Calu3 (cell line): Measurements from ENCODE around the gene PCDHB1. TPM values are rescaled to one million over a fixed set of nuclear protein-coding genes. Genes with fewer than 3 reads are reported as not detected.

Source experiments
- BruUV-seq: library from RNA; stranded (reverse); fragments of 400-500 nt; replicated peaks from 2 replicates; lab custom pipeline; 2021; lab: Mats Ljungman, UMichigan
- CTCF ChIA-PET: fragments of 300-600 bp; sonication (Branson Sonifier 250); formaldehyde crosslinking; loops from one replicate; lab custom pipeline; 2022; ENCODE audit warnings: antibody characterized with exemption; lab: Charles Lee
- DNase-seq: peaks from one replicate; pipeline ENCODE4 v3.0.0; 2022
- H3K27ac Mint-ChIP-seq: one replicate; pipeline ENCODE4 v1.8.0; 2022; ENCODE audit warnings: mixed read lengths; ENCODE audit not compliant: unreplicated experiment
- H3K27me3 Mint-ChIP-seq: one replicate; pipeline ENCODE4 v1.8.0; 2022; ENCODE audit warnings: mixed read lengths; ENCODE audit not compliant: unreplicated experiment
- H3K36me3 Mint-ChIP-seq: one replicate; pipeline ENCODE4 v1.8.0; 2022; ENCODE audit warnings: mild to moderate bottlenecking, moderate library complexity, mixed read lengths; ENCODE audit not compliant: insufficient read depth, unreplicated experiment
- H3K4me1 Mint-ChIP-seq: one replicate; pipeline ENCODE4 v1.8.0; 2022; ENCODE audit warnings: mild to moderate bottlenecking, low read depth, mixed read lengths; ENCODE audit not compliant: unreplicated experiment
- H3K4me3 Mint-ChIP-seq: one replicate; pipeline ENCODE4 v1.8.0; 2022; ENCODE audit warnings: mild to moderate bottlenecking, low read depth, moderate library complexity, mixed read lengths; ENCODE audit not compliant: unreplicated experiment
- H3K9me3 Mint-ChIP-seq: one replicate; pipeline ENCODE4 v1.8.0; 2022; ENCODE audit warnings: low read depth, mixed read lengths; ENCODE audit not compliant: unreplicated experiment
- CTCF ChIP-seq: fragments of 200-600 bp; IDR thresholded peaks from one replicate; pipeline ENCODE4 v1.8.0; 2022; ENCODE audit warnings: antibody characterized with exemption; ENCODE audit not compliant: unreplicated experiment
- intact Hi-C: fragments of 100-400 bp; cut with micrococcal nuclease; formaldehyde crosslinking; loops from one replicate; pipeline ENCODE4 v1.10.0; 2022; ENCODE audit not compliant: unreplicated experiment
- total RNA-seq: library from RNA; stranded (reverse); gene quantifications from 2 replicates; pipeline ENCODE4 v1.2.3, GENCODE V29; 2022

Gene PCDHB1
- total RNA-seq, 1 experiment from 2014 or later = not detected

- peaks cover 49% of the 10 kb centered on the region for H3K4me1 Mint-ChIP-seq
- H3K27ac Mint-ChIP-seq = peak overlapping the region; percentile 98
- no peaks in the 10 kb centered on the region for H3K27me3 Mint-ChIP-seq
- no peak for TF ChIP-seq CTCF
- H3K9me3 Mint-ChIP-seq = peaks cover 3% of the 10 kb centered on the region
- H3K36me3 Mint-ChIP-seq = peaks cover 22% of the 10 kb centered on the region
- H3K4me3 Mint-ChIP-seq = no peak overlapping the region
- BruUV-seq = no TSS peak
- no peak for DNase-seq
- CTCF ChIA-PET = no interaction called here
- intact Hi-C loops = loop anchor here (5.0 to 10.0 kb wide), 2 partner anchors 291 to 522 kb away; no protein-coding TSS in a partner anchor
Measured at GRCh38 chr5:141003031-141003430, 48.1 kb upstream of the PCDHB1 start.

DNA sequence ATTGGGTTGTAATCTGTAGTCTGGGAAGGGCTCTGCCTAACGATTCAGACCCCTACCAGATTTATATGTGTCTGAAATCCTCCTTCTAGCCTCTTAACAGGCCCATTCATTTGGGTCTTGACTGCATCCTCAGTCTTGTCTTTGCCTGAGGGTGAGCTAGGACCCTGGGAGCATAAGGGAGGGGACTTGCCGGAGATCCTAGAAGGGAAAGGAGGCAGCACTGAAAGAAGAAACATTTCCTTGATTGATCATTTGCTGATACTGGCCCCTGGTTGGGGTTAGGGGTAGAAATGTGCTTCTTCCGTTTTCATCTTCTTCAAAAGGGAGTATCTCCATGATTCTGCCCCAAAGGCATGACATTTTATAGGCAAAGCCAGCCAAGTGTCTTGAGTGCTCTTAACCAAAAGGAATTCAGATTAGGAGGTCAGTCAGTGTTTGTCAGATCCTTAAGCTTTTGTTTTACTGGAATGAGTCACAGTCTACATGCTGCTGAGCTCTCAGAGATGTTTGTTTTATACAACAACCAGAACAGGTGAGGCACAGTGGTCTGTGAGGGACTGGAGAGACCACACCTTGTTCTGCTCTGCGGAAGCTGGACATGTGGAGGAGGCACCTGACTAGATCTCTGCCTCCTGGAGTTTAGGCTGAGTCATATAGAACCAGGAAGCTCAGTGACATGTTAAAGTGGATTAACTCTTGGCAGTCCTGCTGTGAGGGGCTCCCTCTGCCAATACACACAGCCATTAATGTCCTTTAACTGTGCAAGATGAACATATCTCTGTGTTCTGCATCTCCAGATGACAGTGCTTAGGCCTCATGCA is 47.2 kb upstream of the PCDHB1 start:
- H3K27me3 Mint-ChIP-seq = no peaks in the 10 kb centered on the region
- no peak for TF ChIP-seq CTCF
- peak overlapping the region; percentile 98 for H3K27ac Mint-ChIP-seq
- BruUV-seq = TSS peak; percentile 97
- CTCF ChIA-PET = interaction anchor here (0.5 to 1.5 kb wide), 11 partner anchors 13 to 293 kb away, joined by 3 to 17 read pairs (median 5); partner anchors contain the start of genes PCDHA1 and PCDHAC2
- H3K9me3 Mint-ChIP-seq = peaks cover 3% of the 10 kb centered on the region
- peak overlapping the region; percentile 54 for H3K4me3 Mint-ChIP-seq
- H3K36me3 Mint-ChIP-seq = peaks cover 22% of the 10 kb centered on the region
- peaks cover 49% of the 10 kb centered on the region for H3K4me1 Mint-ChIP-seq
- DNase-seq = peak; percentile 89
- intact Hi-C loops = loop anchor here (1.0 to 10.0 kb wide), 4 partner anchors 36 to 521 kb away; partner anchors contain the start of gene PCDHAC2

GRCh38 chr5:141007791-141008190 is 43.4 kb upstream of the PCDHB1 start:
- CTCF ChIA-PET = interaction anchor here (0.6 kb wide), 1 partner anchor 418 kb away, joined by 3 read pairs; no protein-coding TSS in a partner anchor
- no TSS peak for BruUV-seq

More at GRCh38 chr5:141007791-141008190, 43.4 kb upstream of the PCDHB1 start:
- Mint-ChIP-seq H3K9me3 (peaks cover 3% of the 10 kb centered on the region), H3K4me1 (peaks cover 31% of the 10 kb centered on the region), H3K27ac (no peak overlapping the region), H3K27me3 (no peaks in the 10 kb centered on the region), H3K36me3 (peaks cover 17% of the 10 kb centered on the region), H3K4me3 (no peak overlapping the region)
- no peak for DNase-seq
- TF ChIP-seq CTCF = no peak
- intact Hi-C loops = loop anchor here (10.0 kb wide), 1 partner anchor 517 kb away; no protein-coding TSS in a partner anchor
